ENCODE results near the gene SEC24D.

SEC24D gene

DNA sequence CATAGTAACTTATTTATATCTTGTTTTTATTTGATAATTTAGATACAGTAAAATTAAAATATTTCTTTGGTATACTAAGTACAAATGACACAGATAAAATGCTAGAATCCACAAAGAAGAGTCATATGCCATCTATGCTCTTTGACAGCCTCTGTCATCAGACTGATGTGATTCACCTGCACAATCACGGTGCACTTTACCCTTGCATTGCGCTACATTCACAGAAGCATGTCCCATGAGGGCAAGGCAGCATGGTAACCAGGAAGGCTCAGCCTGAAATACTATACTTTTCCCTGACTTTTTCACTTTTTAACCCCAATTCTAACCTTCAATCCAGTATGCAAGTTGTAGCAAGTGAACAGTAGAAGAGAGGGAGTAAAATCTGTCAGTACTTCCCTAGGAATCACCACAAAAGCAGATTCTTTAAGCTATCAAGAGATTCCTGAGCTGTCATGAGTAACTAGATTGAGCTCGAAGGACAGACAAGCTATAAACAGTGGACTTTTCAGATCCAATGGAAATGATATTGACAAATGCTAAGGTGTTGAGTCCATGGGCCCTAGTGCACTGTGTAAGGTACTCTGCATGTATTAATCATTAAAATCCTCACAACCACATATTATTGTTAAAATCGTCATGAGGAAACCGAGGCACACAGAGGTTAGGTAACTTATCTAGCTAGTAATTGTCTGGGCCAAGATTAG is 14.2 kb downstream of the SEC24D start:
- peaks cover 7% of the 10 kb centered on the region for H3K4me1 ChIP-seq (ENCODE audit: insufficient read depth, low read length)
- peaks cover 17% of the 10 kb centered on the region for H3K36me3 ChIP-seq (ENCODE audit: insufficient read depth, low read length)

DNA sequence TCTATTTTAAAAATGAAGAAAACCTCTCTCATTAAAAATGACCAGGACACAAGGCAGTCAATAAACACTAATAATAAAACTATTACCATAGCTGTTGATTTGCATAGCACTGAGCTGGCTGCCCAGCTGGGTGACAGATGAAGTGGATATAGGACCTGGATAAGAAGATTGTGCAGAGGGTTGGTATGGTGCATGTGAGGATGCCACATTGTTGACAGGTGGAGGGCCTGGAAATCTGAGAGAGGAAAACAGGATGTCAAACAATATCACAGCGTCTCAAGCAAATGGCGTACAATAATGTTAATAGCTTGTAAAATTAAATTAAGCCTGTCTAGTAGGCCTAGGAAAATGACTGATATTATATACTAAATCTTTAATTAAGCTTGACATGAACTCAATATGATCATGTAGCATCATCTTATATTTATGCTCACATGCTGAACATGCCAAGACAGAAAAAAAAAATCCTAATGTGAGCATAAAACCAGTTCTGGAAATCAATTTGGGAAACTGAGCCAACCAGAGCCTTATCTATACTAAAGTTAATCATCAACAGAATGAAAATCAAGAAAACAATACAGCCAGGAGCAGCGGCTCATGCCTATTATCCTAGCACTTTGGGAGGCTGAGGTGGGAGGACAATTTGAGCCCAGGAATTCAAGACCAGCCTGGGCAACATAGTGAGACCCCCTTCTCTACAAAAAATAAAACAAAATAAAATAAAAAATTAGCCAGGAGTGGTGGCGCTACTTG is 18.6 kb downstream of the SEC24D start:
- no peaks in the 10 kb centered on the region for H3K4me1 ChIP-seq (ENCODE audit: insufficient read depth, low read length)
- H3K27me3 ChIP-seq (ENCODE audit: control insufficient read depth in 1 of 2, insufficient read depth in 2 of 2, low read length in 2 of 2): no peaks in the 10 kb centered on the region
- H3K36me3 ChIP-seq (ENCODE audit: insufficient read depth, low read length): peaks cover 40% of the 10 kb centered on the region
- H3K27ac ChIP-seq (ENCODE audit: low read depth, low read length): no peak overlapping the region
- H3K9ac ChIP-seq (ENCODE audit: low read length): no peak overlapping the region
- no peak overlapping the region for H3K4me3 ChIP-seq (ENCODE audit: low read depth in 1 of 2, low read length in 2 of 2)
- H3K9me3 ChIP-seq (ENCODE audit: low read length): no peaks in the 10 kb centered on the region

More for the DNA sequence above, 14.2 kb downstream of the SEC24D start:
- H3K9me3 ChIP-seq (ENCODE audit: low read length): no peaks in the 10 kb centered on the region
- no peak overlapping the region for H3K27ac ChIP-seq (ENCODE audit: low read depth, low read length)
- H3K4me3 ChIP-seq (ENCODE audit: low read depth in 1 of 2, low read length in 2 of 2): no peak overlapping the region
- no peak overlapping the region for H3K9ac ChIP-seq (ENCODE audit: low read length)
- H3K27me3 ChIP-seq (ENCODE audit: control insufficient read depth in 1 of 2, insufficient read depth in 2 of 2, low read length in 2 of 2): no peaks in the 10 kb centered on the region

DNA sequence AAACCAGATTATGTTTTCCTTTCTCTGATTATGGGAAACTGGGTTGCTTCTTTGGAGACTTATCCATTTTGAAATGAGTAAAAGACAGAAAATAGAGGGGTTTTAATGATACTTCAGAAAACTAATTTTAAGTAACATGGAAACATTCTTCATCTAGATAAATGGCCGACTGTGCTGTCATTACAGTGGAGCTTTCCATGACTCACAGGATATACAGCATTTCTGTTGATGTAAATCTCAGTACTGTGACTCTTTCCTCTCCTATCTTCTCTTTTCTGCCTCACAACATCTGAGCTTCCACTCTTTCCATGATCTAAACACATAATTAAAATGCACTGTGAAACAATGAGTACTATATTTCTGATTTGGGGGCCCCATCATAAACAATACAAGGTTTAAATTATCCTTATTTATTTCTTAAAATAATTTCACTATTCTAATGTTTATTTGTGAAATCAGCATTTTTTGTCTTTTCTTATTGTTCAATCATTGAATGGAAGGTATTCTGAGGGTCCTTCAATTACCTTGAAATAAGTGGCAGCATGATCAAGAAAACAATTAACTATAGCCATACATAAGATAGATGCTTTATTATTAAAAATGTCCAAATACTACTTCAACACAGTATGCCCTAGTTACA is 19.3 kb downstream of the SEC24D start:
- H3K4me3 ChIP-seq (ENCODE audit: low read depth in 1 of 2, low read length in 2 of 2): no peak overlapping the region
- H3K9ac ChIP-seq (ENCODE audit: low read length): no peak overlapping the region
- peaks cover 46% of the 10 kb centered on the region for H3K36me3 ChIP-seq (ENCODE audit: insufficient read depth, low read length)
- no peak overlapping the region for H3K27ac ChIP-seq (ENCODE audit: low read depth, low read length)
- H3K27me3 ChIP-seq (ENCODE audit: control insufficient read depth in 1 of 2, insufficient read depth in 2 of 2, low read length in 2 of 2): no peaks in the 10 kb centered on the region
- no peaks in the 10 kb centered on the region for H3K9me3 ChIP-seq (ENCODE audit: low read length)
- no peaks in the 10 kb centered on the region for H3K4me1 ChIP-seq (ENCODE audit: insufficient read depth, low read length)

DNA sequence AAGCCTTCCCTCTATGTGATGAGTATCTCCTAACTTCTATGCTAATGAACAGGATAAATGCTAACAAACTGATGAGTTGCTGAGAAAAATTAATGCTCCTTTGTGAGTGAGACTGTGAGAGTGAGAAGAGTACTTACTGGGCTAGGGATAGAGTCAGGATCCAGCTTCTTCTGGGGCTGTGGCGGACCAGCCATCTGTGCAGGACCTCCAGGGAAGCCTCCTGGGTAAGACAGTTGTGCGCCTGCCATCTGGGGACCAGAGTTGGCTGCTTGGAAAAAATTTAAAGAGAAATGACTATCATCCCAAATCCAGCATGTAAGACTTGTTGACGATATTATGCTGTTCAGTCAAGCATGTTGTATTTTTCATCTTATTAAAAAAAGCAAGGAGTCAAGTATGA is 21.0 kb downstream of the SEC24D start:
- no peak overlapping the region for H3K4me3 ChIP-seq (ENCODE audit: low read depth in 1 of 2, low read length in 2 of 2)
- H3K36me3 ChIP-seq (ENCODE audit: insufficient read depth, low read length): peaks cover 58% of the 10 kb centered on the region
- H3K9me3 ChIP-seq (ENCODE audit: low read length): no peaks in the 10 kb centered on the region
- H3K27ac ChIP-seq (ENCODE audit: low read depth, low read length): no peak overlapping the region
- H3K9ac ChIP-seq (ENCODE audit: low read length): no peak overlapping the region
- no peaks in the 10 kb centered on the region for H3K27me3 ChIP-seq (ENCODE audit: control insufficient read depth in 1 of 2, insufficient read depth in 2 of 2, low read length in 2 of 2)
- H3K4me1 ChIP-seq (ENCODE audit: insufficient read depth, low read length): no peaks in the 10 kb centered on the region

DNA sequence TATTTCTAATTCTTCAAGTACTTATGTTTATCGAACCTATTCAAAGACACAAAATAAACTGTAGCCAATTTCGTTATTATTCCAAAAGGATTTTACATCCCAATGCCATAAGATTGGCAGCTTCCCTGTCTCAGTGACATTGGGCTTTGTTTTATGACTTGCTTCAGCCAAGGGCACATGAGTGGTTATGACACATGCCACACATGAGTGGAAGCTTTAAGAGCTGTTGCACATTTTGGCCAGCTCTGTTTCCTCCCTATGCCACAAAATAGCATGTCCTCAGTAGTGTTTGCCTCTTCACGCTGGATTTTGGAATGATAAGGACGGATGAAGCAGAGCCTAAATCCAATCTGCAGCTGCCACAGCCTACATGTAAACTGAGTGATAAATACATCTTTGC is 21.9 kb downstream of the SEC24D start:
- Histone ChIP-seq H3K27ac (ENCODE audit: low read depth, low read length) (no peak overlapping the region), H3K36me3 (ENCODE audit: insufficient read depth, low read length) (peaks cover 66% of the 10 kb centered on the region), H3K9ac (ENCODE audit: low read length) (no peak overlapping the region), H3K9me3 (ENCODE audit: low read length) (no peaks in the 10 kb centered on the region), H3K27me3 (ENCODE audit: control insufficient read depth in 1 of 2, insufficient read depth in 2 of 2, low read length in 2 of 2) (no peaks in the 10 kb centered on the region), H3K4me3 (ENCODE audit: low read depth in 1 of 2, low read length in 2 of 2) (no peak overlapping the region), H3K4me1 (ENCODE audit: insufficient read depth, low read length) (no peaks in the 10 kb centered on the region)

DNA sequence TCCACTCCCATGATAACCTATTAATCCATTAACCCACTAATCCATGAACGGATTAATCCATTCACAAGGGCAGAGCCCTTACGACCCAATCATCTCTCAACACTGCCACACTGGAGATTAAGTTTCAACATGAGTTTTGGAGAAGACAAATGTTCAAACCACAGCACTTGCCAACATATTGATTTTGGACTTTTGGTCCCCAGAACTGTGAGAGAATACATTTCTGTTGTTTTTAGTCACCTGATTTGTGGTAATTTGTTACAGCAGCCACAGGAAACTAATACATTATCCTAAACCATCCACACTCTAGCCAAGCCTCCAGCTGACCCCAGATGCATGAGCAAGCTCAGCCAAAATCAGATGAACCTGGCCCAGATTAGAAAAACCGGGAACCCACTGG is 22.4 kb downstream of the SEC24D start:
- H3K36me3 ChIP-seq (ENCODE audit: insufficient read depth, low read length): peaks cover 67% of the 10 kb centered on the region
- no peak overlapping the region for H3K9ac ChIP-seq (ENCODE audit: low read length)
- no peaks in the 10 kb centered on the region for H3K4me1 ChIP-seq (ENCODE audit: insufficient read depth, low read length)
- no peaks in the 10 kb centered on the region for H3K9me3 ChIP-seq (ENCODE audit: low read length)
- no peaks in the 10 kb centered on the region for H3K27me3 ChIP-seq (ENCODE audit: control insufficient read depth in 1 of 2, insufficient read depth in 2 of 2, low read length in 2 of 2)
- H3K27ac ChIP-seq (ENCODE audit: low read depth, low read length): no peak overlapping the region
- no peak overlapping the region for H3K4me3 ChIP-seq (ENCODE audit: low read depth in 1 of 2, low read length in 2 of 2)

DNA sequence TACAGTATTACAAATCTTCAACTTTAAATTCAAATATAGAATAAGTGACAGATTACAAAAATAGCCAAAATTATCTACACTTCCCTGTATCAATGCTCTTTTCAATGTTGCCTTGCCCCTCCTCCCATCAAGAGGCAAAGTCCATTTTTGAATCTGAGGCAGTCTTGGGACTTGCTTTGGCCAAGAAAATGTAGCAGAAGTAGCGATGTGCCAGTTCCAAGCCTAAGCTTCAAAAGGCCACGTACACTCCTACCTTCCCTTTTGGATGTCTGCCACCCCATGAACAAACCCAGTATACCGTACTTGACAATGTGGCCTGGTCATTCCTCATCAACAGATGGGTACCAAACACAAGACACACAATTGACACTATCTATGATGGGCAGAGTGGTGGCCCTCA is 24.1 kb downstream of the SEC24D start:
- no peaks in the 10 kb centered on the region for H3K9me3 ChIP-seq (ENCODE audit: low read length)
- no peak overlapping the region for H3K27ac ChIP-seq (ENCODE audit: low read depth, low read length)
- no peaks in the 10 kb centered on the region for H3K27me3 ChIP-seq (ENCODE audit: control insufficient read depth in 1 of 2, insufficient read depth in 2 of 2, low read length in 2 of 2)
- no peak overlapping the region for H3K9ac ChIP-seq (ENCODE audit: low read length)
- H3K36me3 ChIP-seq (ENCODE audit: insufficient read depth, low read length): peaks cover 67% of the 10 kb centered on the region
- H3K4me1 ChIP-seq (ENCODE audit: insufficient read depth, low read length): no peaks in the 10 kb centered on the region
- no peak overlapping the region for H3K4me3 ChIP-seq (ENCODE audit: low read depth in 1 of 2, low read length in 2 of 2)

DNA sequence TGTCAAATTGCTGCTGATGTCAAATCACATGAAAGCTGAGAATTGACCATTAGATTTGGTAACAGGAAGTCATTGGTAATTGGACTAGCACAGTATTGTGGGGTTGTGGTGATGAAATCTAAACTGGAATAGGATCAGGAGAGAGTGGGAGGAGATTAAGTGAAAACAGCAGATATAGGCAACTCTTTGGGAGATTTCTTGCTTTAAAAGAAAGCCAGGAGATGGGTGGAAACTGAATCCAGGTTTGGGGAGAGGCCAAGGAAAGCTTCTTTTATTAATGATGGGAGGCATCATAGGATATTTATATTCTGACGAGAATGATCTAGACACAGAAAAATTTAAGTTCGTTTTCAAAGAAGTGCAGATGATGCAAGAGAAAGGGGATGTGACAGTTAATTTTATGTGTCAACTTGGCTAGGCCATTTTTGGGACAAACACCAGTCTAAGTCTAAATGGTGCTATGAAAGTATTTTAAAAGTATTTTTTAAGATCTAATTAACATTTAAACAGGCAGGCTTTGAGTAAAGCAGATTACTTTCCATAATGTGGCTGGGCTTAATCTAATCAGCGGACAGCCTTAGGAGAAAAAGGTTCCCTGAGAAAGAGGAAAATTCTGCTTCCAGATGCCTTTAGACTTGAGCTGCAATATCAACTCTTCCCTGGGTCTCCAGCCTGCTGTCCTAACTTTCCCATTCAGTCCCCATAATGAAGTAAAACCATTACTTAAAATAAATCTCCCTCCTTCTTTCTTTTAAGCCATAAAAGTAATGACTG is 24.7 kb downstream of the SEC24D start:
- H3K9ac ChIP-seq (ENCODE audit: low read length): no peak overlapping the region

DNA sequence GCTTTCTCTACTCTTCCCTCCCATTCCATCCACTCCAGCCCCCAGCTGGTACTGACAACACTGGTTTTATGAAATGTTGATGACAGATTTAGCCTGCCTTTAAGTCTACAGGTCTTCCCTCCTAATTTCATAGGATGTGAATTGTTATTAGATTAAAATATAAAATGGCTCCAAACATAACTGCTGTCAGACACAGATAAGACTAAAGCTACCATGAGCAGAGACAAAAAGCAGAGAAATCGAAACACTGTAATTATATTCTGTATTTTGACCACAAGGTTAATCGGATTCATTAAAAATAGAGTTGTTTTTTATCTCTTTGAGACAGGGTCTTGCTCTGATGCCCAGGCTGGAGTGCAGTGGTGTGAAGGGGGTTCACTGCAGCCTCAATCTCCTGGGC is 28.3 kb downstream of the SEC24D start:
- no peaks in the 10 kb centered on the region for H3K27me3 ChIP-seq (ENCODE audit: control insufficient read depth in 1 of 2, insufficient read depth in 2 of 2, low read length in 2 of 2)
- H3K9ac ChIP-seq (ENCODE audit: low read length): no peak overlapping the region
- H3K4me1 ChIP-seq (ENCODE audit: insufficient read depth, low read length): no peaks in the 10 kb centered on the region
- H3K27ac ChIP-seq (ENCODE audit: low read depth, low read length): no peak overlapping the region
- no peaks in the 10 kb centered on the region for H3K9me3 ChIP-seq (ENCODE audit: low read length)
- no peak overlapping the region for H3K4me3 ChIP-seq (ENCODE audit: low read depth in 1 of 2, low read length in 2 of 2)
- peaks cover 47% of the 10 kb centered on the region for H3K36me3 ChIP-seq (ENCODE audit: insufficient read depth, low read length)

More for the DNA sequence above, 24.7 kb downstream of the SEC24D start:
- Histone ChIP-seq H3K9me3 (ENCODE audit: low read length) (no peaks in the 10 kb centered on the region), H3K36me3 (ENCODE audit: insufficient read depth, low read length) (peaks cover 63% of the 10 kb centered on the region), H3K27me3 (ENCODE audit: control insufficient read depth in 1 of 2, insufficient read depth in 2 of 2, low read length in 2 of 2) (no peaks in the 10 kb centered on the region), H3K4me1 (ENCODE audit: insufficient read depth, low read length) (no peaks in the 10 kb centered on the region), H3K27ac (ENCODE audit: low read depth, low read length) (no peak overlapping the region), H3K4me3 (ENCODE audit: low read depth in 1 of 2, low read length in 2 of 2) (no peak overlapping the region)

DNA sequence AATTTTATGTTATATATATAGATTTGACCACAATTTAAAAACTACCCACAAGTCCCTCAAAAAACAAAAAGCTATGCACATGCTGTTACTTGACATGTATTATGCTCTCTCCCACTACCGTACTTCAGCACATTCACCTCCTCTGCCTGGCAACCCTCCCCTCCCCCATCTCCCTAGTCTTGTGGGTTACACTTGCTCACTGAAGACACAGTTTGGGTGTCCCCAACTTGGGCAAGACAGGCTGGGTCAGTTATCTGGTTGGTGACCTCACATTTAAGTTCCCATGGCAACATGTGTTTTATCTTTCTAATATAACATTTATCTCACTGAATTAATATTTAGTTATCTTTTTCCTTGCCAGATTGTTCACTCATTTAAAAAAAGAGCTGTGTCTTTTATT is 32.7 kb downstream of the SEC24D start:
- no peak overlapping the region for H3K4me3 ChIP-seq (ENCODE audit: low read depth in 1 of 2, low read length in 2 of 2)
- no peak overlapping the region for H3K27ac ChIP-seq (ENCODE audit: low read depth, low read length)
- H3K9ac ChIP-seq (ENCODE audit: low read length): no peak overlapping the region
- H3K9me3 ChIP-seq (ENCODE audit: low read length): no peaks in the 10 kb centered on the region
- peaks cover 42% of the 10 kb centered on the region for H3K36me3 ChIP-seq (ENCODE audit: insufficient read depth, low read length)
- H3K27me3 ChIP-seq (ENCODE audit: control insufficient read depth in 1 of 2, insufficient read depth in 2 of 2, low read length in 2 of 2): no peaks in the 10 kb centered on the region
- no peaks in the 10 kb centered on the region for H3K4me1 ChIP-seq (ENCODE audit: insufficient read depth, low read length)

DNA sequence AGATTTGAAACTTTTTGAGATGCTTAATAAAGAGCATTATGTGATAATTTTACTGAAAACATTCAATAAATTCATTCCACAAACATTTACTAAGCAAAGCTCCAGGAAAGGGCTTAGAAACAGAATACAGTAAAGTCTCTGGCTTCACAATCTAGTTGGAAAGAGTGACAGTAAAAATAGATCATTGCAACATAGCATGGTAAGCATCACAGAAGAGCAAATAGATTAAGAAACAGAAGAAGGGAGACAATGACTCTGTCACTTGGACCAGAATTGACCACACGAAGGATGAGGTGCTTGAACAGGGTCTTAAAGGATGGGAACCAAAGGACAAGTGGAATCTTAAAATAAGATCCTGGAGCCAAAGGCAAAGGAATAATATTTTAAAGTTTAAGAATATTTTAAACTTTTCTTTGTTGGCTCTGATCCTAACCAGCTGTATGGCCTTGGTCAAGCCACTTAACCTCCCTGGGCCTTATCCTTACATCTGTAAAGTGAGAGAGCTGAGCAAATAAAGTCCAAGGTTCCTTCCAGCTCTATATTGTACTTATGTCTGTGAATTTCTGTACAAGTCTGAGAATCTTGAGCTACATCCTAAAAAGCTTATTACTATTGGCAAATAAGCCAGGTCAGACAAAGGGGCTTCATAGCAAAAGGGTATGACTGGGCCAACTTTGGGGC is 33.9 kb downstream of the SEC24D start:
- Histone ChIP-seq H3K9me3 (ENCODE audit: low read length) (no peaks in the 10 kb centered on the region), H3K36me3 (ENCODE audit: insufficient read depth, low read length) (peaks cover 46% of the 10 kb centered on the region), H3K27me3 (ENCODE audit: control insufficient read depth in 1 of 2, insufficient read depth in 2 of 2, low read length in 2 of 2) (no peaks in the 10 kb centered on the region), H3K27ac (ENCODE audit: low read depth, low read length) (no peak overlapping the region), H3K4me3 (ENCODE audit: low read depth in 1 of 2, low read length in 2 of 2) (no peak overlapping the region), H3K4me1 (ENCODE audit: insufficient read depth, low read length) (no peaks in the 10 kb centered on the region), H3K9ac (ENCODE audit: low read length) (no peak overlapping the region)

All from muscle layer of colon (tissue), 2 donors.